ENCODE results near the gene IPO4.

The IPO4 gene

GRCh38 chr14:24215495-24216344 lies 27.1 kb upstream of the IPO4 start, which contains the start of gene MDP1:
MDP1 (minus strand) TSS chr14:24216066; CDS start chr14:24215955, 111 bp downstream.
- Histone ChIP-seq H3K9me3 (ENCODE audit: severe bottlenecking) (no peaks in the 10 kb centered on the region), H3K27me3 (ENCODE audit: insufficient read depth, poor library complexity, severe bottlenecking) (no peaks in the 10 kb centered on the region), H3K4me1 (ENCODE audit: insufficient read depth, poor library complexity, severe bottlenecking) (peaks cover 13% of the 10 kb centered on the region), H3K36me3 (ENCODE audit: low read depth) (peaks cover 56% of the 10 kb centered on the region), H3K4me3 (ENCODE audit: severe bottlenecking) (peak within 1 kb of the TSS; percentile 54), H3K27ac (ENCODE audit: poor library complexity, severe bottlenecking) (peak within 1 kb of the TSS; percentile 82)
- peak; percentile 91 for TF ChIP-seq CTCF (IDR thresholded peaks at IDR 0.05; ENCODE audit: poor library complexity, severe bottlenecking)
- ATAC-seq (ENCODE audit: low read depth) (peak; percentile 55), DNase-seq (ENCODE audit: low spot score) (peak; percentile 83)

- Histone ChIP-seq H3K27me3 (ENCODE audit: insufficient read depth, poor library complexity, severe bottlenecking) (no peaks in the 10 kb centered on the region), H3K36me3 (ENCODE audit: low read depth) (peaks cover 62% of the 10 kb centered on the region), H3K9me3 (ENCODE audit: severe bottlenecking) (no peaks in the 10 kb centered on the region), H3K4me3 (ENCODE audit: severe bottlenecking) (peak overlapping the region; percentile 79), H3K4me1 (ENCODE audit: insufficient read depth, poor library complexity, severe bottlenecking) (peaks cover 13% of the 10 kb centered on the region), H3K27ac (ENCODE audit: poor library complexity, severe bottlenecking) (peak overlapping the region; percentile 82)
- ATAC-seq (ENCODE audit: low read depth) (no peak), DNase-seq (ENCODE audit: low spot score) (no peak)
- peak; percentile 10 for TF ChIP-seq CTCF (IDR thresholded peaks at IDR 0.05; ENCODE audit: poor library complexity, severe bottlenecking)
These were observed 25.4 kb upstream of the IPO4 start for GRCh38 chr14:24213866-24214662.

GRCh38 chr14:24212924-24213865 lies 24.6 kb upstream of the IPO4 start, which contains the start of gene CHMP4A:
CHMP4A (minus strand) TSS chr14:24213488; CDS start chr14:24213439, 49 bp downstream.
- DNase-seq (ENCODE audit: low spot score) (peak; percentile 100), ATAC-seq (ENCODE audit: low read depth) (peak; percentile 89)
- H3K9me3 ChIP-seq (ENCODE audit: severe bottlenecking), result no peaks in the 10 kb centered on the region
- H3K4me3 ChIP-seq (ENCODE audit: severe bottlenecking), result peak within 1 kb of the TSS; percentile 79
- H3K27ac ChIP-seq (ENCODE audit: poor library complexity, severe bottlenecking), result peak within 1 kb of the TSS; percentile 82
- TF ChIP-seq CTCF (IDR thresholded peaks at IDR 0.05; ENCODE audit: poor library complexity, severe bottlenecking), result no peak
- peaks cover 57% of the 10 kb centered on the region for H3K36me3 ChIP-seq (ENCODE audit: low read depth)
- peaks cover 13% of the 10 kb centered on the region for H3K4me1 ChIP-seq (ENCODE audit: insufficient read depth, poor library complexity, severe bottlenecking)
- no peaks in the 10 kb centered on the region for H3K27me3 ChIP-seq (ENCODE audit: insufficient read depth, poor library complexity, severe bottlenecking)

GRCh38 chr14:24211311-24211710 lies 22.7 kb upstream of the IPO4 start:
- Histone ChIP-seq H3K36me3 (ENCODE audit: low read depth) (peaks cover 56% of the 10 kb centered on the region), H3K9me3 (ENCODE audit: severe bottlenecking) (no peaks in the 10 kb centered on the region), H3K4me1 (ENCODE audit: insufficient read depth, poor library complexity, severe bottlenecking) (peaks cover 13% of the 10 kb centered on the region), H3K27ac (ENCODE audit: poor library complexity, severe bottlenecking) (no peak overlapping the region), H3K27me3 (ENCODE audit: insufficient read depth, poor library complexity, severe bottlenecking) (no peaks in the 10 kb centered on the region), H3K4me3 (ENCODE audit: severe bottlenecking) (no peak overlapping the region)
- DNase-seq (ENCODE audit: low spot score) (no peak), ATAC-seq (ENCODE audit: low read depth) (no peak)
- TF ChIP-seq CTCF (IDR thresholded peaks at IDR 0.05; ENCODE audit: poor library complexity, severe bottlenecking), result no peak

All from RWPE2 (cell line).